ENCODE data around the gene LCA5. TPM values are rescaled to one million over a fixed set of nuclear protein-coding genes. Genes with fewer than 3 reads are reported as not detected.

The LCA5 gene
- total RNA-seq, 3 donors from 2014 or later = 8.0 to 15.2 (median 8.2) TPM

DNA sequence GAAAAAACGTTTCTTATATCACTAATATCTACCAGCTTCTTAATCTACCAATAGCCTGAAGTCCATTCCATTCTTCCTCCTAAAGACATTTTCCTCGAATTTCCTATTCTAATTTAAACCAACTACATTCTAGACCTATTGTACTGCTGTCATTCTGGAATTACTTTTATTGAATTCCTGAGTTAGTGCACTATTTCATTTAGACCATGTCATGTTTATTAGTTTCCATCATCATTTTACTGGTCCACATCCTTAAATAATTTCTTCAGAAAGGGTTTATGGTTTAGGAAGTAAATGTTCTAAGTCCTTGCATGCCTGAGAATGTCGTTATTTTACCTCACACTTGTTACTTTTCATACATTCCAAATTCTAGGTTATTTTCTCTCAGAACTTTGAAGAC lies 13.2 kb downstream of the LCA5 start:
- DNase-seq (ENCODE audit: low spot score in 2 of 2) = no peak
- H3K4me1 ChIP-seq = no peaks in the 10 kb centered on the region
- H3K27ac ChIP-seq = peak overlapping the region in 1 of 2 donors; percentile 16
- TF ChIP-seq, protein P1, sequence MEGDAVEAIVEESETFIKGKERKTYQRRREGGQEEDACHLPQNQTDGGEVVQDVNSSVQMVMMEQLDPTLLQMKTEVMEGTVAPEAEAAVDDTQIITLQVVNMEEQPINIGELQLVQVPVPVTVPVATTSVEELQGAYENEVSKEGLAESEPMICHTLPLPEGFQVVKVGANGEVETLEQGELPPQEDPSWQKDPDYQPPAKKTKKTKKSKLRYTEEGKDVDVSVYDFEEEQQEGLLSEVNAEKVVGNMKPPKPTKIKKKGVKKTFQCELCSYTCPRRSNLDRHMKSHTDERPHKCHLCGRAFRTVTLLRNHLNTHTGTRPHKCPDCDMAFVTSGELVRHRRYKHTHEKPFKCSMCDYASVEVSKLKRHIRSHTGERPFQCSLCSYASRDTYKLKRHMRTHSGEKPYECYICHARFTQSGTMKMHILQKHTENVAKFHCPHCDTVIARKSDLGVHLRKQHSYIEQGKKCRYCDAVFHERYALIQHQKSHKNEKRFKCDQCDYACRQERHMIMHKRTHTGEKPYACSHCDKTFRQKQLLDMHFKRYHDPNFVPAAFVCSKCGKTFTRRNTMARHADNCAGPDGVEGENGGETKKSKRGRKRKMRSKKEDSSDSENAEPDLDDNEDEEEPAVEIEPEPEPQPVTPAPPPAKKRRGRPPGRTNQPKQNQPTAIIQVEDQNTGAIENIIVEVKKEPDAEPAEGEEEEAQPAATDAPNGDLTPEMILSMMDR (IDR thresholded peaks at IDR 0.05) = no peak
- no peak for TF ChIP-seq POLR2AphosphoS5 (IDR thresholded peaks at IDR 0.05)
- TF ChIP-seq POLR2A (IDR thresholded peaks at IDR 0.05) = no peak
- H3K36me3 ChIP-seq = no peaks in the 10 kb centered on the region
- no peaks in the 10 kb centered on the region for H3K27me3 ChIP-seq
- intact Hi-C loops (cut with DNase I; ENCODE audit: low total_unique reads) = no loop called here
- H3K4me3 ChIP-seq = no peak overlapping the region
- H3K9me3 ChIP-seq = no peaks in the 10 kb centered on the region

DNA sequence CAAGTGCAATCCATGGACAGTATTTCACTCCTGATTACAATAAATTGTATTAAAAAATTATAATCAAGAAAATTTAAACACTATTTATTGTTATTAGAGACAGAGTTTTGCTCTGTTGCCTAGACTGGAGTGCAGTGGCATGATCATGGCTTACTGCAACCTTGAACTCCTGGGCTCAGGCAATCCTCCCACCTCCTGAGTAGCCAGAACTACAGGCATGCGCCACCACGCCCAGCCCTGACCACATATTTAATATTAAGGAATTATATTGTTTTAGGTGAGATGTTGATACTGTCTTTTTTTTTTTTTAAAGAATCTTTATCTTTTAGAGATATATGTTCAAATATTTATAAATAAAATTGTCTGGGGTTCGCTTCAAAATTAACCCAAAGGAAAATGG lies 14.6 kb downstream of the LCA5 start:
- intact Hi-C loops (cut with DNase I; ENCODE audit: low total_unique reads) = no loop called here
- no peak for DNase-seq (ENCODE audit: low spot score in 2 of 2)
- H3K27me3 ChIP-seq = no peaks in the 10 kb centered on the region
- no peak overlapping the region for H3K4me3 ChIP-seq
- H3K36me3 ChIP-seq = no peaks in the 10 kb centered on the region
- TF ChIP-seq POLR2A (IDR thresholded peaks at IDR 0.05) = no peak
- no peak for TF ChIP-seq POLR2AphosphoS5 (IDR thresholded peaks at IDR 0.05)
- TF ChIP-seq, protein P1 (IDR thresholded peaks at IDR 0.05) = no peak
- no peak overlapping the region for H3K27ac ChIP-seq
- H3K9me3 ChIP-seq = no peaks in the 10 kb centered on the region
- no peaks in the 10 kb centered on the region for H3K4me1 ChIP-seq

DNA sequence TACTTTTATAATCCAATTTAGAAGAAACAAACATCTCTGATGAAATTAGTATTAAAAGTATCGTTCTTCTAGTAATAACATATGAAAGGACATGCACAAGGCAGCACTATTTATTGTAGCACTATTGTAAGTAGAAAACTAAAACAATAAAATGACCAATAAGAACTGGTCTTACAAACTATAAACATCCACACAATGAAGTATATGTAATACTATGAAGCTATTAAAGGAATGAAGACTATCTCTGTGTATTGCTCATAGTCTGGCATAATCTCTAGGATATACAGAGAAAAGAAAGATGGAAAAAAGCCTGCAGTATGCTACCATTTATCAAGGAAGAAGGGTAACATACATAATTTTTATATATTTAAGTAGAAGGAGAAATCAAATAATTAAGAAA lies 16.7 kb downstream of the LCA5 start:
- intact Hi-C loops (cut with DNase I; ENCODE audit: low total_unique reads) = no loop called here

DNA sequence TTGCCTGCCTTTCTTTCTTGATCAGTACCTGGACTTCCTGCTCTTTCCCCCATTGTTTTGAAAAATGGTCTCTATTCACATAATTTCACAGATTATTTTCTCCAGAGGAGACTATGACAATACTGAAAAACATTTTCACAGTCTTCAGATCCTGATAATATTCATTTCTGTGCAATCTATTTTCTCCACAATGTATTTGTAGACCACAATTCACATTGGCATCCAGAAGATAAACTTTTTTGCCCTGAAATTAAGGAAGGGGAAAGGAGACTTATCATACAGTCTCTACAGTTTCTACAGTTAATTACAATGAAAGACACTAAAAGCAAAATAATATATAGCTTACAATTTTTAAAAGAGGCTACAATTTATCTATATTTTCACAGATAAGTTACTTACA lies 18.4 kb downstream of the LCA5 start:
- Histone ChIP-seq H3K9me3 (no peaks in the 10 kb centered on the region), H3K36me3 (no peaks in the 10 kb centered on the region), H3K4me3 (no peak overlapping the region), H3K4me1 (no peaks in the 10 kb centered on the region), H3K27ac (no peak overlapping the region), H3K27me3 (no peaks in the 10 kb centered on the region)
- intact Hi-C loops (cut with DNase I; ENCODE audit: low total_unique reads) = no loop called here
- TF ChIP-seq, protein P1 (IDR thresholded peaks at IDR 0.05) = no peak
- TF ChIP-seq POLR2AphosphoS5 (IDR thresholded peaks at IDR 0.05) (no peak), POLR2A (IDR thresholded peaks at IDR 0.05) (no peak)
- DNase-seq (ENCODE audit: low spot score in 2 of 2) = no peak

More for the DNA sequence above, 16.7 kb downstream of the LCA5 start:
- no peaks in the 10 kb centered on the region for H3K9me3 ChIP-seq
- no peaks in the 10 kb centered on the region for H3K36me3 ChIP-seq
- H3K27ac ChIP-seq = no peak overlapping the region
- TF ChIP-seq, protein P1 (IDR thresholded peaks at IDR 0.05) = no peak
- no peaks in the 10 kb centered on the region for H3K27me3 ChIP-seq
- no peaks in the 10 kb centered on the region for H3K4me1 ChIP-seq
- no peak overlapping the region for H3K4me3 ChIP-seq
- DNase-seq (ENCODE audit: low spot score in 2 of 2) = no peak

DNA sequence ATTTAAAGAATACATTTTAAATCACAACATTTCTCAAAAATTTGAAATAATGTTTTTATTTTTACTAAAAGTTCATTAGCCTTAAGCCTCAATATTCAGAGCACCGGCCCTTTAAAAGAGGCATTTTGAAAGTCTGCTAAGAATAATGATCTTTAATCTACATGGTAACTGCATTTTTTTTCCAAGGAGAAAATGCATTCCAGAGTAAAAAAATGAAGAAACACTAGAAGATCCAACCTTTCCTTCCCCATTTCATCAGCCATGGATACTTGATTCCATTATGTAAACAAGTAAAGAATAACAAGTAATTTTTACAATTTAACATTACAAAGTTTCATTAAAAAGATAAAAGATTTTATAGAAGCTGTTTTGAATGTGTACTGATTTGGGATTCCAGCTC lies 21.8 kb downstream of the LCA5 start:
- H3K4me1 ChIP-seq = no peaks in the 10 kb centered on the region
- no peaks in the 10 kb centered on the region for H3K36me3 ChIP-seq
- DNase-seq (ENCODE audit: low spot score in 2 of 2) = no peak
- H3K27ac ChIP-seq = no peak overlapping the region
- H3K9me3 ChIP-seq = no peaks in the 10 kb centered on the region
- no peak overlapping the region for H3K4me3 ChIP-seq
- no peaks in the 10 kb centered on the region for H3K27me3 ChIP-seq
- intact Hi-C loops (cut with DNase I; ENCODE audit: low total_unique reads) = no loop called here
- TF ChIP-seq POLR2AphosphoS5 (IDR thresholded peaks at IDR 0.05) (no peak), POLR2A (IDR thresholded peaks at IDR 0.05) (no peak)
- TF ChIP-seq, protein P1 (IDR thresholded peaks at IDR 0.05) = no peak
